HepG2 (cell line): ENCODE measurements around the gene CSMD2. TPM values are rescaled to one million over a fixed set of nuclear protein-coding genes. Genes with fewer than 3 reads are reported as not detected.

ENCODE experiments used
- ATAC-seq: fragments of 200-7000 bp; cut with Tn5 transposase; 3 replicates; pipeline ENCODE4 v1.9.1; 2020; ENCODE audit warnings: mild to moderate bottlenecking, moderate library complexity
- BruUV-seq: library from RNA; stranded (reverse); fragments of 400-500 nt; replicated peaks from 2 replicates; lab custom pipeline; 2021; lab: Mats Ljungman, UMichigan
- CTCF ChIA-PET: fragments of 300-600 bp; formaldehyde crosslinking; extraction: SDS; loops from one replicate; lab custom pipeline; 2021; ENCODE audit warnings: low total read pairs, inconsistent platforms, low intra/inter-chr PET ratio; lab: Yijun Ruan, JAX
- POLR2A ChIA-PET: fragments of 350-600 bp; sonication (Branson Sonifier 250); formaldehyde crosslinking; loops from one replicate; lab custom pipeline; 2020; ENCODE audit warnings: antibody characterized with exemption, inconsistent platforms; lab: Yijun Ruan, JAX
- DNase-seq: peaks from one replicate; pipeline ENCODE4 v3.0.0-alpha.2; 2015; ENCODE audit warnings: low spot score
- FAIRE-seq: peaks from 3 replicates; lab custom pipeline; 2011; peaks lifted over from hg19 to GRCh38; lab: Jason Lieb, UNC
- H2AFZ ChIP-seq: one replicate; pipeline ENCODE4 v1.6.1; 2011; ENCODE audit warnings: low read length, inconsistent platforms
- H3K27ac ChIP-seq: fragments of 300-600 bp; 3 replicates; pipeline ENCODE4 v1.8.0; 2011; ENCODE audit warnings: mixed run types, mild to moderate bottlenecking, mixed read lengths, low read length, inconsistent platforms; ENCODE audit not compliant: insufficient read depth; ENCODE audit errors: extremely low read length
- H3K27me3 ChIP-seq, 2 experiments: fragments of 200-600 bp in 1 of 2; 2 replicates in 1 of 2; 3 replicates in 1 of 2; pipeline versions ENCODE4 v1.6.0 to v1.8.0; 2011; ENCODE audit warnings: low read length in 2 of 2, mild to moderate bottlenecking in 2 of 2, moderate library complexity in 2 of 2, inconsistent platforms in 1 of 2; ENCODE audit not compliant: insufficient read depth in 2 of 2, control insufficient read depth in 1 of 2
- H3K36me3 ChIP-seq, 2 experiments: fragments of 200-600 bp in 1 of 2; replicated peaks in 1 of 2; 2 replicates in 1 of 2; 3 replicates in 1 of 2; pipeline versions ENCODE4 v1.5.1 to v1.8.0; 2011; ENCODE audit warnings: low read length in 2 of 2, inconsistent platforms in 1 of 2; ENCODE audit not compliant: insufficient read depth in 2 of 2, control insufficient read depth in 1 of 2
- H3K4me1 ChIP-seq: 2 replicates; pipeline ENCODE4 v1.5.1; 2012; ENCODE audit warnings: low read length, inconsistent platforms; ENCODE audit not compliant: insufficient read depth
- H3K4me2 ChIP-seq: 2 replicates; pipeline ENCODE4 v1.6.0; 2011; ENCODE audit warnings: low read depth, low read length, inconsistent platforms
- H3K4me3 ChIP-seq, 3 experiments: fragments of 200-600 bp in 1 of 3; sonication (generic), shearing (Covaris generic) in 1 of 3; replicated peaks in 1 of 3; 2 replicates each; pipeline ENCODE4 v1.5.1; 2011 to 2016; ENCODE audit warnings: low read length in 3 of 3, inconsistent platforms in 2 of 3, low read depth in 2 of 3, mild to moderate bottlenecking in 2 of 3, control low read depth in 1 of 3, mixed read lengths in 1 of 3; ENCODE audit not compliant: insufficient read depth in 1 of 3
- H3K79me2 ChIP-seq: one replicate; pipeline ENCODE4 v1.6.1; 2011; ENCODE audit warnings: low read length, inconsistent platforms; ENCODE audit not compliant: insufficient read depth
- H3K9ac ChIP-seq: 2 replicates; pipeline ENCODE4 v1.6.0; 2011; ENCODE audit warnings: mild to moderate bottlenecking, low read depth, low read length, inconsistent platforms; ENCODE audit not compliant: insufficient read depth
- H3K9me3 ChIP-seq: 2 replicates; pipeline ENCODE4 v1.5.1; 2012; ENCODE audit warnings: mild to moderate bottlenecking, low read length
- H4K20me1 ChIP-seq: 2 replicates; pipeline ENCODE4 v1.6.0; 2011; ENCODE audit warnings: inconsistent platforms, mild to moderate bottlenecking, low read length, moderate library complexity; ENCODE audit not compliant: insufficient read depth
- AGO2 ChIP-seq: fragments of 200-400 bp; formaldehyde crosslinking; optimal IDR thresholded peaks from 2 replicates; pipeline ENCODE3; 2017; ENCODE audit warnings: mild to moderate bottlenecking, low read depth, low read length, moderate library complexity
- ARID2 ChIP-seq: sonication (generic); formaldehyde crosslinking; IDR thresholded peaks from 2 replicates; pipeline ENCODE4 v1.8.1; 2022; ENCODE audit warnings: mild to moderate bottlenecking, missing genetic modification reagents, borderline replicate concordance
- ATM ChIP-seq: fragments of 450-650 bp; IDR thresholded peaks from 2 replicates; pipeline ENCODE4 v1.7.1; 2017; ENCODE audit warnings: mild to moderate bottlenecking, borderline replicate concordance
- CC2D1A ChIP-seq: sonication (generic); formaldehyde crosslinking; IDR thresholded peaks from 2 replicates; pipeline ENCODE4 v1.8.1; 2023; ENCODE audit warnings: mild to moderate bottlenecking, missing genetic modification reagents
- GATAD1 ChIP-seq: IDR thresholded peaks from 2 replicates; pipeline ENCODE4 v1.6.1; 2016; ENCODE audit warnings: missing genetic modification reagents, missing compliant biosample characterization
- GFI1 ChIP-seq: sonication (generic); formaldehyde crosslinking; IDR thresholded peaks from 2 replicates; pipeline ENCODE4 v1.5.0; 2020; ENCODE audit warnings: missing genetic modification reagents, mild to moderate bottlenecking, borderline replicate concordance
- HMG20A ChIP-seq: IDR thresholded peaks from 2 replicates; pipeline ENCODE4 v1.6.1; 2016; ENCODE audit warnings: borderline replicate concordance
- POLR2AphosphoS5 ChIP-seq: IDR thresholded peaks from 2 replicates; pipeline ENCODE4 v1.6.1; 2012; ENCODE audit warnings: low read depth, low read length
- TOPORS ChIP-seq: sonication (generic); formaldehyde crosslinking; IDR thresholded peaks from 2 replicates; pipeline ENCODE4 v1.8.0; 2023; ENCODE audit warnings: mild to moderate bottlenecking, missing genetic modification reagents
- WIZ ChIP-seq: sonication (generic); formaldehyde crosslinking; IDR thresholded peaks from 2 replicates; pipeline ENCODE4 v1.5.1; 2020; ENCODE audit warnings: mild to moderate bottlenecking, missing genetic modification reagents
- ZNF12 ChIP-seq: sonication (generic); formaldehyde crosslinking; IDR thresholded peaks from 2 replicates; pipeline ENCODE4 v1.5.0; 2020; ENCODE audit warnings: missing genetic modification reagents
- ZNF746 ChIP-seq: sonication (generic); formaldehyde crosslinking; IDR thresholded peaks from 2 replicates; pipeline ENCODE4 v1.8.0; 2022; ENCODE audit warnings: mild to moderate bottlenecking, missing genetic modification reagents
- ZNF780A ChIP-seq: sonication (generic); formaldehyde crosslinking; IDR thresholded peaks from 2 replicates; pipeline ENCODE4 v1.8.0; 2022; ENCODE audit warnings: mild to moderate bottlenecking, missing genetic modification reagents, moderate library complexity
- ZNF788 ChIP-seq: sonication (generic); formaldehyde crosslinking; IDR thresholded peaks from 2 replicates; pipeline ENCODE4 v1.5.0; 2020; ENCODE audit warnings: mild to moderate bottlenecking, missing genetic modification reagents, borderline replicate concordance
- ZSCAN22 ChIP-seq: sonication (generic); formaldehyde crosslinking; IDR thresholded peaks from 2 replicates; pipeline ENCODE4 v1.4.0; 2020; ENCODE audit warnings: mild to moderate bottlenecking, missing genetic modification reagents
- WGBS: methylation state at CpG from one replicate; pipeline ENCODE4 v1.1.6; 2017; ENCODE audit warnings: low lambda C conversion rate; 5-methylcytosine and 5-hydroxymethylcytosine counted together
- in situ Hi-C: cut with HindIII; loops from 2 replicates; pipeline ENCODE4 v1.10.0; 2017; ENCODE audit warnings: low pct_unique_long_range_greater_than_20kb; ENCODE audit not compliant: extremely low pct_ligation_motif_present
- intact Hi-C: fragments of 100-400 bp; cut with micrococcal nuclease; formaldehyde crosslinking; loops from one replicate; pipeline ENCODE4 v1.10.0; 2022; ENCODE audit not compliant: unreplicated experiment
- polyA plus RNA-seq, 8 experiments: library from polyadenylated mRNA; depleted of rRNA in 3 of 8; stranded (reverse) in 7 of 8; unstranded in 1 of 8; fragments of >200 nt; fragmentation: Illumina TruSeq in 4 of 8; extraction: Trizol in 4 of 8; gene quantifications; 2 replicates each; pipeline versions ENCODE4 v1.2.1 to v1.2.3, GENCODE V29; 2011 to 2016; ENCODE audit warnings: low read depth in 4 of 8, missing spikeins in 1 of 8, mixed read lengths in 1 of 8; ENCODE audit not compliant: insufficient read depth in 1 of 8
- total RNA-seq, 5 experiments: library from RNA; depleted of rRNA; stranded (reverse); fragments of >200 nt; fragmentation: Illumina TruSeq; extraction: Trizol; gene quantifications; 2 replicates each; pipeline ENCODE4 v1.2.3, GENCODE V29; 2016; ENCODE audit warnings: low read depth in 1 of 5
- TF ChIP-seq, protein P1 (sequence below): sonication (generic); formaldehyde crosslinking; IDR thresholded peaks from 2 replicates; pipeline ENCODE4 v1.5.0; 2020; ENCODE audit warnings: mild to moderate bottlenecking, missing genetic modification reagents
- TF ChIP-seq, protein P2 (sequence below), 2 experiments: sonication (generic) in 1 of 2; formaldehyde crosslinking in 1 of 2; IDR thresholded peaks; 2 replicates each; pipeline versions ENCODE4 v1.4.0 to v1.6.1; 2016 to 2020; ENCODE audit warnings: borderline replicate concordance in 1 of 2, low read depth in 1 of 2, mild to moderate bottlenecking in 1 of 2, missing genetic modification reagents in 1 of 2
- TF ChIP-seq, protein P3 (sequence below): sonication (generic); formaldehyde crosslinking; IDR thresholded peaks from 2 replicates; pipeline ENCODE4 v1.8.0; 2022; ENCODE audit warnings: mild to moderate bottlenecking, missing genetic modification reagents

Gene CSMD2
- total and polyA plus RNA-seq, 2 of the 13 experiments (the other 11 are each of a cell fraction or from before 2014, with no cell fraction given): not detected

DNA sequence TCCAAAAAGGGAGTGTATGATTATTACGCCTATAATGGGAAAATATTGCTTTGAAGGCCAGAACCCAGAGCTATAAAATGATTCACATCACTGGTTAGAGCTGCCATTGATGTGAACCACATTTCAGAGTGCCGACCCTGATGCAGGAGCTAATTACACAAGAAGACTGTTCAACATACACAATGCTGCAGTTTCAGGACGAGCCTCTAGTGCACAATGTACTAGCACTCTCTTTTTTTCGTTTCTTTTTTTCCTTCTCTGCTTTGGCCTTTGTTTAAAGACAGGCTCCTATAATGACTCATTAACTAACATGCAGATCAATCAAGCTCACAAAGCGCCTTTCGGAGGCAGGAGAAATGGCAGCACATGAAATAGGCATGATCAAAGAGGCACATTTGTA lies 367.2 kb downstream of the CSMD2 start:
- no peak for DNase-seq
- Histone ChIP-seq H3K4me2 (no peak overlapping the region), H3K9me3 (peaks cover 18% of the 10 kb centered on the region; the same call in 1 of the 2 replicates)
- TF ChIP-seq TOPORS (CRISPR knock-in tag) (no peak), AGO2 (no peak), ZNF788 (CRISPR knock-in tag) (no peak), ZNF746 (CRISPR knock-in tag) (no peak), CC2D1A (CRISPR knock-in tag) (no peak), POLR2AphosphoS5 (no peak), ZNF12 (CRISPR knock-in tag) (no peak), ARID2 (CRISPR knock-in tag) (no peak), ZNF780A (no peak), ATM (no peak), WIZ (no peak), ZSCAN22 (no peak), HMG20A (CRISPR knock-in tag) (no peak), GFI1 (no peak), GATAD1 (CRISPR knock-in tag) (no peak)
- TF ChIP-seq, protein P1, sequence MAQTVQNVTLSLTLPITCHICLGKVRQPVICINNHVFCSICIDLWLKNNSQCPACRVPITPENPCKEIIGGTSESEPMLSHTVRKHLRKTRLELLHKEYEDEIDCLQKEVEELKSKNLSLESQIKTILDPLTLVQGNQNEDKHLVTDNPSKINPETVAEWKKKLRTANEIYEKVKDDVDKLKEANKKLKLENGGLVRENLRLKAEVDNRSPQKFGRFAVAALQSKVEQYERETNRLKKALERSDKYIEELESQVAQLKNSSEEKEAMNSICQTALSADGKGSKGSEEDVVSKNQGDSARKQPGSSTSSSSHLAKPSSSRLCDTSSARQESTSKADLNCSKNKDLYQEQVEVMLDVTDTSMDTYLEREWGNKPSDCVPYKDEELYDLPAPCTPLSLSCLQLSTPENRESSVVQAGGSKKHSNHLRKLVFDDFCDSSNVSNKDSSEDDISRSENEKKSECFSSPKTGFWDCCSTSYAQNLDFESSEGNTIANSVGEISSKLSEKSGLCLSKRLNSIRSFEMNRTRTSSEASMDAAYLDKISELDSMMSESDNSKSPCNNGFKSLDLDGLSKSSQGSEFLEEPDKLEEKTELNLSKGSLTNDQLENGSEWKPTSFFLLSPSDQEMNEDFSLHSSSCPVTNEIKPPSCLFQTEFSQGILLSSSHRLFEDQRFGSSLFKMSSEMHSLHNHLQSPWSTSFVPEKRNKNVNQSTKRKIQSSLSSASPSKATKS: no peak
- TF ChIP-seq, protein P2, sequence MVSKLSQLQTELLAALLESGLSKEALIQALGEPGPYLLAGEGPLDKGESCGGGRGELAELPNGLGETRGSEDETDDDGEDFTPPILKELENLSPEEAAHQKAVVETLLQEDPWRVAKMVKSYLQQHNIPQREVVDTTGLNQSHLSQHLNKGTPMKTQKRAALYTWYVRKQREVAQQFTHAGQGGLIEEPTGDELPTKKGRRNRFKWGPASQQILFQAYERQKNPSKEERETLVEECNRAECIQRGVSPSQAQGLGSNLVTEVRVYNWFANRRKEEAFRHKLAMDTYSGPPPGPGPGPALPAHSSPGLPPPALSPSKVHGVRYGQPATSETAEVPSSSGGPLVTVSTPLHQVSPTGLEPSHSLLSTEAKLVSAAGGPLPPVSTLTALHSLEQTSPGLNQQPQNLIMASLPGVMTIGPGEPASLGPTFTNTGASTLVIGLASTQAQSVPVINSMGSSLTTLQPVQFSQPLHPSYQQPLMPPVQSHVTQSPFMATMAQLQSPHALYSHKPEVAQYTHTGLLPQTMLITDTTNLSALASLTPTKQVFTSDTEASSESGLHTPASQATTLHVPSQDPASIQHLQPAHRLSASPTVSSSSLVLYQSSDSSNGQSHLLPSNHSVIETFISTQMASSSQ (IDR thresholded peaks at IDR 0.05; ENCODE audit: low read depth): no peak
- TF ChIP-seq, protein P2 (CRISPR knock-in tag; IDR thresholded peaks at IDR 0.05; ENCODE audit: borderline replicate concordance): no peak
- TF ChIP-seq, protein P3, sequence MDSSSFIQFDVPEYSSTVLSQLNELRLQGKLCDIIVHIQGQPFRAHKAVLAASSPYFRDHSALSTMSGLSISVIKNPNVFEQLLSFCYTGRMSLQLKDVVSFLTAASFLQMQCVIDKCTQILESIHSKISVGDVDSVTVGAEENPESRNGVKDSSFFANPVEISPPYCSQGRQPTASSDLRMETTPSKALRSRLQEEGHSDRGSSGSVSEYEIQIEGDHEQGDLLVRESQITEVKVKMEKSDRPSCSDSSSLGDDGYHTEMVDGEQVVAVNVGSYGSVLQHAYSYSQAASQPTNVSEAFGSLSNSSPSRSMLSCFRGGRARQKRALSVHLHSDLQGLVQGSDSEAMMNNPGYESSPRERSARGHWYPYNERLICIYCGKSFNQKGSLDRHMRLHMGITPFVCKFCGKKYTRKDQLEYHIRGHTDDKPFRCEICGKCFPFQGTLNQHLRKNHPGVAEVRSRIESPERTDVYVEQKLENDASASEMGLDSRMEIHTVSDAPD (CRISPR knock-in tag): no peak
- TF ChIP-seq, all 625 proteins: peak for 0
- BruUV-seq: no TSS peak
- H3K4me3 ChIP-seq: no peak overlapping the region
- intact Hi-C loops (no loop called here), in situ Hi-C loops (no loop called here)
- H3K27me3 ChIP-seq: peaks cover 0 to under 1% of the 10 kb centered on the region in 2 experiments; a peak in 1 of 5 replicates
- H3K4me1 ChIP-seq: no peaks in the 10 kb centered on the region
- no peaks in the 10 kb centered on the region for H3K79me2 ChIP-seq
- 1% methylated on average over 6 of the region's 6 CpGs for WGBS
- CTCF ChIA-PET: no interaction called here
- H2AFZ ChIP-seq: no peak overlapping the region
- no peak for ATAC-seq
- no peak overlapping the region for H3K9ac ChIP-seq
- H3K36me3 ChIP-seq: no peaks in the 10 kb centered on the region
- H3K27ac ChIP-seq: no peak overlapping the region
- POLR2A ChIA-PET: no interaction called here
- no peak for FAIRE-seq
- H4K20me1 ChIP-seq: no peaks in the 10 kb centered on the region
